RWPE2 (cell line): ENCODE measurements around the gene MRPL40.

Experiments used
- ATAC-seq: fragments of 200-7000 bp; cut with Tn5 transposase; 3 replicates; pipeline ENCODE4 v1.9.1; 2021; ENCODE audit warnings: low read depth
- DNase-seq: peaks from one replicate; pipeline ENCODE4 v3.0.0-alpha.2; 2020; ENCODE audit warnings: low spot score
- H3K27ac ChIP-seq: fragments of 450-650 bp; 2 replicates; pipeline ENCODE4 v1.5.1; 2017; ENCODE audit warnings: mild to moderate bottlenecking; ENCODE audit not compliant: poor library complexity, severe bottlenecking
- H3K27me3 ChIP-seq: fragments of 250-450 bp; sonication (Bioruptor Pico); 2 replicates; pipeline ENCODE4 v1.5.1; 2021; ENCODE audit warnings: mild to moderate bottlenecking, moderate library complexity; ENCODE audit not compliant: insufficient read depth, poor library complexity, severe bottlenecking
- H3K36me3 ChIP-seq: fragments of 250-450 bp; sonication (Bioruptor Pico); 2 replicates; pipeline ENCODE4 v1.5.1; 2020; ENCODE audit warnings: low read depth, mild to moderate bottlenecking, moderate library complexity
- H3K4me1 ChIP-seq: fragments of 250-450 bp; sonication (Bioruptor Pico); 2 replicates; pipeline ENCODE4 v1.5.1; 2021; ENCODE audit warnings: mild to moderate bottlenecking, moderate library complexity; ENCODE audit not compliant: insufficient read depth, poor library complexity, severe bottlenecking
- H3K4me3 ChIP-seq: fragments of 250-450 bp; sonication (Bioruptor Pico); 2 replicates; pipeline ENCODE4 v1.5.1; 2021; ENCODE audit warnings: mild to moderate bottlenecking, moderate library complexity; ENCODE audit not compliant: severe bottlenecking
- H3K9me3 ChIP-seq: fragments of 250-450 bp; sonication (Bioruptor Pico); 2 replicates; pipeline ENCODE4 v1.5.1; 2021; ENCODE audit warnings: mild to moderate bottlenecking, moderate library complexity; ENCODE audit not compliant: severe bottlenecking
- TF ChIP-seq, protein P1 (sequence below): fragments of 450-650 bp; IDR thresholded peaks from one replicate; pipeline ENCODE4 v1.5.1; 2017; ENCODE audit warnings: mild to moderate bottlenecking, moderate library complexity; ENCODE audit not compliant: poor library complexity, severe bottlenecking

Gene MRPL40

DNA sequence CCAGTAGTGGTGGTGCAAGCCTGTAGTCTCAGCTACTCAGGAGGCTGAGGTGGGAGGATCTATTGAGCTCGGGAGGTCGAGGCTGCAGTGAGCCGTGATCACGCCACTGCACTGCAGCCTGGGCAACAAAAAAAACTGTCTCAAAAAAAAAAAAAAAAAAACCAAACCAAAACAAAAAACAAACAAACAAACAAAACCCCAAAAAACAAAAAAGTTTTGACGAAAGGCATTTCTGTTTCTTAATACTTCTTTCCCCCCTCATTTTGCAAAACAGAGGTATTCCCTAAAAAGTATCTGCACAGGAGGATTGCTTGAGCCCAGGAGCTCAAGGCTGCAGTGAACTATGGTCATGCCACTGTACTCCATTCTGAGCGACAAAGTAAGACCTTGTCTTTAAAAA lies 12.0 kb upstream of the MRPL40 start:
- no peak for ATAC-seq
- no peak for DNase-seq
- Histone ChIP-seq H3K36me3 (0 out of 2 replicates have a peak, but pooled peaks cover under 1% of the 10 kb centered on the region), H3K27me3 (no peaks in the 10 kb centered on the region), H3K4me3 (no peak overlapping the region), H3K4me1 (no peaks in the 10 kb centered on the region), H3K9me3 (no peaks in the 10 kb centered on the region), H3K27ac (no peak overlapping the region)
- TF ChIP-seq, protein P1, sequence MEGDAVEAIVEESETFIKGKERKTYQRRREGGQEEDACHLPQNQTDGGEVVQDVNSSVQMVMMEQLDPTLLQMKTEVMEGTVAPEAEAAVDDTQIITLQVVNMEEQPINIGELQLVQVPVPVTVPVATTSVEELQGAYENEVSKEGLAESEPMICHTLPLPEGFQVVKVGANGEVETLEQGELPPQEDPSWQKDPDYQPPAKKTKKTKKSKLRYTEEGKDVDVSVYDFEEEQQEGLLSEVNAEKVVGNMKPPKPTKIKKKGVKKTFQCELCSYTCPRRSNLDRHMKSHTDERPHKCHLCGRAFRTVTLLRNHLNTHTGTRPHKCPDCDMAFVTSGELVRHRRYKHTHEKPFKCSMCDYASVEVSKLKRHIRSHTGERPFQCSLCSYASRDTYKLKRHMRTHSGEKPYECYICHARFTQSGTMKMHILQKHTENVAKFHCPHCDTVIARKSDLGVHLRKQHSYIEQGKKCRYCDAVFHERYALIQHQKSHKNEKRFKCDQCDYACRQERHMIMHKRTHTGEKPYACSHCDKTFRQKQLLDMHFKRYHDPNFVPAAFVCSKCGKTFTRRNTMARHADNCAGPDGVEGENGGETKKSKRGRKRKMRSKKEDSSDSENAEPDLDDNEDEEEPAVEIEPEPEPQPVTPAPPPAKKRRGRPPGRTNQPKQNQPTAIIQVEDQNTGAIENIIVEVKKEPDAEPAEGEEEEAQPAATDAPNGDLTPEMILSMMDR: no peak

DNA sequence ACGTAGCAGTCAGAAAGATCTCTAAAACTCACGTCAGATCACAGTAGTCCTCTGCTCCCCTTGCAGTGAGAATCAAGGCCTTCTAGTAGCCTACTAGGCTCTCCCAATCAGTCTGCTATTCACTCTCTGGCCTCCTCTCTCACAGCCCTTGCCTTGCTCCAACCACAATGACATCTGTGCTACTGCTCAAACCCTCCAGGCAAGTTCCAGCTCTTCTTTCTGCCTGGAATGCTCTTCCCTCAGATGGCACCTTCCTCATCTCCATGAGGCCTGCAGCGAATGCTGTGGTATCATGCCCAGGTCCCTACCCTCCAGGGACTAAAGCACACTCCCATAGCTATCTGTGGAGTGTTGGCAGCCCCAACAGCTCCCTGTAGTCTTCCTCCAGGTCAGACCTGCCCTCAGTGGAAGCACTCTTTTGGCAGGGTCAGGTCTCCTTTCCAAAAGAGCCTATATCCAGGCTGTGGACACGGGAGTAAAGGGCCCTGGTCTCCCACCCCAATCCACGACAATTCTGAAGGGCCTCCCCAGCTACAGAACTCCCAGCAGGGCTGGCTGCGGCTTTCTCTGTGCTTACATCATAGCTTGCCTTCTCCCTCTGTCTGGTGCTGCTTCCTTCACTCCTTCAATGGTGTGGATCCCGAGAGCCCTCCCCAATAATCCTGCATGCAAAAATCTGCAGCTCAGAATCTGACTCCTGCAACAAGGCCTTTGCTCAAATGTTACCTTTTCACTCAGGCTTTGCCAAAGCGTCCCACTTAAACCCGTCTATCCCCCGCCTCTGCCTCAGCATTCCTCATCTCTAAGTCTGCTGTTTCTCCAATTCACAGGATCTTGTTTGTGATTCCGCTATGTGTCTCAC lies 9.7 kb upstream of the MRPL40 start:
- ATAC-seq (no peak), DNase-seq (no peak)
- TF ChIP-seq, protein P1: no peak
- H3K4me1 ChIP-seq: no peaks in the 10 kb centered on the region
- no peaks in the 10 kb centered on the region for H3K27me3 ChIP-seq
- no peaks in the 10 kb centered on the region for H3K9me3 ChIP-seq
- peaks cover 6% of the 10 kb centered on the region for H3K36me3 ChIP-seq
- H3K4me3 ChIP-seq: no peak overlapping the region
- H3K27ac ChIP-seq: no peak overlapping the region

DNA sequence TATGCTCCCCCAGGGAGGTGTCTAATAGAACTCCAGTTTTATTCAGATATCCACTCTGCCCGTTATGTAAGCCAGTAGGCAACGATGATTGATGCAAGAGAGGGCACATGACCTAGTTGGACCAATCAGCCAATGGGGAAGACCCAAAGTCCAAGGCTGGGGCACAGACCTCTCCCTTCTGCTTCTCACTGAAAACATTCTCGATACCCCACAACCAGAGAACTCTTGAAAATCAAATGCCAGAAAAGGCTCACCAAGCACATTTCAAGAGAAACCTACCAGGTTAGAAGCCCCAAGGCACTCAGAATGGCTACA lies 8.2 kb upstream of the MRPL40 start:
- no peaks in the 10 kb centered on the region for H3K27me3 ChIP-seq
- ATAC-seq: no peak
- H3K36me3 ChIP-seq: peaks cover 17% of the 10 kb centered on the region
- peaks cover under 1% of the 10 kb centered on the region for H3K4me1 ChIP-seq
- no peak overlapping the region for H3K4me3 ChIP-seq
- TF ChIP-seq, protein P1: no peak
- DNase-seq: no peak
- H3K27ac ChIP-seq: no peak overlapping the region
- H3K9me3 ChIP-seq: no peaks in the 10 kb centered on the region

DNA sequence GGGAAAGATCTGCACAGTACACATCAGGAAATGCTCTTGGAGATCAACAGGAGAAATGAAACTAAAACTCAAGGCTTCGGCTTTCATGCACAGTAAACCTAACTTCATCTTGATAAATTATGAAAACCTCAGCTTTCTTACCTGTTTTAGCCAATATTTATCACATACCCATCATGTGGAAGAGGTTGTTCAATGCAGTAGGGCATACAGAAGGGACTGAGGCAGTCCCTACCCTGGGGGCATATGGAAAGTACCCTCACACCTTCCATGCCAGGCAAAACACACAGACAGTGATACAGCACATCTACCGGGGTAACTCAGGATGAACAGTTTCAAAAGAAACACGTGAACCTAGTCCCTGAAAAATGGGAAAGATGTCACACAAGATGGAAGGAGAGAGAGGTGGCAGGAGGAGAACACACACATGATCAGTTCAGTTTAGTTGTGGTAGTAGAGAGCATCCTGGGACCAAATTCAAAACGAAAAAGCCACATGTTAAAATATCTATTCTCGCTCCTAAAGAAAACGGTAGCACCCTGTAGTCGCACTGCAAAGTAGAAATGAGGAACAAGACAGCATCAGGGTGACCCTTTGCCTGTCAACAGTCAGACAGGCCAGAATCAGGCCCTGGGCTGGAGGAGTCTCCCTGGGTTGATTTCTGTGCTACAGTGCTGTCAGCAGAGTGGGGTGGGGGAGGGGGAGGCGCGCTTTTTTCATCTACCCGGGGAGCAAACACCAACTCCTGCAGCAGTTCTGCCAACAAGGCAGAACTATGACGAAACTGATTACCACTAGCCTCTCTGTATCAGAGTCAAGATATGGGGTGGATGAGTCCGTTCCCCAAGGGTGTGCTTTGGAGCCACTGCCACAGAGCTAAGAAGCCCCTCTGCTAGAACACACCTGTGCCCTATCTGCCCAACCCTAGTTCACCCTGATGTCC lies 2.1 kb upstream of the MRPL40 start:
- H3K4me1 ChIP-seq: peaks cover 9% of the 10 kb centered on the region

More for the DNA sequence above, 2.1 kb upstream of the MRPL40 start:
- Histone ChIP-seq H3K27ac (peak overlapping the region; percentile 81), H3K27me3 (no peaks in the 10 kb centered on the region), H3K9me3 (no peaks in the 10 kb centered on the region), H3K4me3 (peak overlapping the region; percentile 66), H3K36me3 (peaks cover 30% of the 10 kb centered on the region)
- TF ChIP-seq, protein P1: no peak
- DNase-seq: no peak
- no peak for ATAC-seq
